IMR-90 (cell line): ENCODE measurements around the gene TMEM26. TPM values are rescaled to one million over a fixed set of nuclear protein-coding genes. Genes with fewer than 3 reads are reported as not detected.

Source experiments
- ATAC-seq: fragments of 200-7000 bp; cut with Tn5 transposase; 2 replicates; pipeline ENCODE4 v1.9.1; 2020; ENCODE audit warnings: low read depth, mild to moderate bottlenecking, moderate library complexity
- BruUV-seq: library from RNA; stranded (reverse); fragments of 400-500 nt; replicated peaks from 2 replicates; lab custom pipeline; 2021; lab: Mats Ljungman, UMichigan
- CTCF ChIA-PET: fragments of 300-600 bp; formaldehyde crosslinking; extraction: SDS; loops from one replicate; lab custom pipeline; 2021; ENCODE audit warnings: antibody characterized with exemption; lab: Yijun Ruan, JAX
- POLR2A ChIA-PET: fragments of 300-600 bp; sonication (Branson Sonifier 250); formaldehyde crosslinking; loops from one replicate; lab custom pipeline; 2022; ENCODE audit warnings: antibody characterized with exemption; ENCODE audit not compliant: unreplicated experiment; lab: Charles Lee
- DNase-seq: peaks from one replicate; pipeline ENCODE4 v3.0.0; 2013
- H2AFZ ChIP-seq: replicated peaks from 2 replicates; pipeline ENCODE3; 2013; ENCODE audit warnings: low read length, mild to moderate bottlenecking; ENCODE audit not compliant: poor library complexity
- H2AK5ac ChIP-seq: 2 replicates; pipeline ENCODE4 v1.6.1; 2013; ENCODE audit warnings: low read depth, low read length, inconsistent platforms
- H2AK9ac ChIP-seq: replicated peaks from 2 replicates; pipeline ENCODE3; 2013; ENCODE audit warnings: mild to moderate bottlenecking, low read depth, low read length, moderate library complexity; ENCODE audit not compliant: poor library complexity
- H2BK120ac ChIP-seq: 2 replicates; pipeline ENCODE4 v1.6.1; 2013; ENCODE audit warnings: low read depth, low read length, inconsistent platforms
- H2BK15ac ChIP-seq: 3 replicates; pipeline ENCODE4 v1.6.1; 2013; ENCODE audit warnings: low read depth, low read length, inconsistent platforms
- H2BK20ac ChIP-seq: 2 replicates; pipeline ENCODE4 v1.6.1; 2013; ENCODE audit warnings: low read depth, mild to moderate bottlenecking, inconsistent platforms, low read length, moderate library complexity
- H2BK5ac ChIP-seq: 2 replicates; pipeline ENCODE4 v1.6.1; 2013; ENCODE audit warnings: mild to moderate bottlenecking, low read depth, low read length, inconsistent platforms; ENCODE audit not compliant: poor library complexity, severe bottlenecking
- H3K14ac ChIP-seq: replicated peaks from 2 replicates; pipeline ENCODE4 v1.6.1; 2013; ENCODE audit warnings: low read depth, low read length, inconsistent platforms
- H3K18ac ChIP-seq: 2 replicates; pipeline ENCODE4 v1.6.1; 2013; ENCODE audit warnings: low read depth, low read length, control low read depth
- H3K23ac ChIP-seq: 2 replicates; pipeline ENCODE4 v1.6.1; 2013; ENCODE audit warnings: low read depth, low read length, inconsistent platforms
- H3K27ac ChIP-seq: 2 replicates; pipeline ENCODE4 v1.5.1; 2013; ENCODE audit warnings: mild to moderate bottlenecking, control low read depth, low read length; ENCODE audit not compliant: insufficient read depth
- H3K27me3 ChIP-seq: 2 replicates; pipeline ENCODE4 v1.6.1; 2013; ENCODE audit warnings: low read length; ENCODE audit not compliant: control insufficient read depth, insufficient read depth
- H3K36me3 ChIP-seq: 2 replicates; pipeline ENCODE4 v1.6.1; 2013; ENCODE audit warnings: low read length, mixed read lengths; ENCODE audit not compliant: control insufficient read depth, insufficient read depth
- H3K4ac ChIP-seq: 2 replicates; pipeline ENCODE4 v1.6.1; 2013; ENCODE audit warnings: low read depth, low read length, inconsistent platforms
- H3K4me1 ChIP-seq: 2 replicates; pipeline ENCODE4 v1.6.1; 2013; ENCODE audit warnings: low read length, mixed read lengths; ENCODE audit not compliant: control insufficient read depth, insufficient read depth
- H3K4me2 ChIP-seq: 2 replicates; pipeline ENCODE4 v1.6.1; 2013; ENCODE audit warnings: low read depth, mild to moderate bottlenecking, control low read depth, low read length, moderate library complexity
- H3K4me3 ChIP-seq: 2 replicates; pipeline ENCODE4 v1.5.1; 2013; ENCODE audit warnings: low read depth, mild to moderate bottlenecking, control low read depth, low read length, moderate library complexity; ENCODE audit not compliant: insufficient read depth
- H3K56ac ChIP-seq: 2 replicates; pipeline ENCODE4 v1.6.1; 2013; ENCODE audit warnings: low read length, inconsistent platforms; ENCODE audit not compliant: insufficient read depth; ENCODE audit errors: extremely low read depth
- H3K79me1 ChIP-seq, 2 experiments: 2 replicates each; pipeline ENCODE4 v1.6.1; 2013; ENCODE audit warnings: low read length in 2 of 2, inconsistent platforms in 1 of 2, low read depth in 1 of 2
- H3K9ac ChIP-seq: 2 replicates; pipeline ENCODE4 v1.6.1; 2013; ENCODE audit warnings: low read depth, low read length, control low read depth
- H3K9me1 ChIP-seq: 2 replicates; pipeline ENCODE4 v1.6.1; 2013; ENCODE audit warnings: low read length, inconsistent platforms; ENCODE audit not compliant: insufficient read depth
- H3K9me3 ChIP-seq: 2 replicates; pipeline ENCODE4 v1.6.1; 2013; ENCODE audit warnings: low read length; ENCODE audit not compliant: control insufficient read depth, insufficient read depth
- H4K20me1 ChIP-seq: 2 replicates; pipeline ENCODE4 v1.6.1; 2013; ENCODE audit warnings: low read length, inconsistent platforms; ENCODE audit not compliant: insufficient read depth
- H4K5ac ChIP-seq: 2 replicates; pipeline ENCODE4 v1.6.1; 2013; ENCODE audit warnings: mild to moderate bottlenecking, low read depth, low read length, control low read depth
- H4K8ac ChIP-seq, 2 experiments: 2 replicates each; pipeline ENCODE4 v1.6.1; 2013; ENCODE audit warnings: low read depth in 2 of 2, low read length in 2 of 2, control low read depth in 1 of 2, inconsistent platforms in 1 of 2
- H4K91ac ChIP-seq: 2 replicates; pipeline ENCODE4 v1.6.1; 2013; ENCODE audit warnings: low read depth, low read length, inconsistent platforms; ENCODE audit not compliant: insufficient read depth
- CHD1 ChIP-seq: IDR thresholded peaks from 2 replicates; pipeline ENCODE4 v1.6.1; 2012; ENCODE audit warnings: low read depth, low read length, improper control_type of control experiment
- FOS ChIP-seq: fragments of 150-350 bp; IDR thresholded peaks from 2 replicates; pipeline ENCODE4 v1.6.1; 2016; ENCODE audit warnings: low read depth, low read length
- MAZ ChIP-seq: IDR thresholded peaks from 2 replicates; pipeline ENCODE4 v1.6.1; 2012; ENCODE audit warnings: low read depth, mild to moderate bottlenecking, low read length, improper control_type of control experiment, moderate library complexity, borderline replicate concordance
- MXI1 ChIP-seq: IDR thresholded peaks from 2 replicates; pipeline ENCODE4 v1.6.1; 2012; ENCODE audit warnings: low read depth, mild to moderate bottlenecking, low read length, moderate library complexity, borderline replicate concordance
- POLR2A ChIP-seq: IDR thresholded peaks from 2 replicates; pipeline ENCODE4 v1.6.1; 2012; ENCODE audit warnings: mild to moderate bottlenecking, low read depth, low read length
- RAD21 ChIP-seq: IDR thresholded peaks from 2 replicates; pipeline ENCODE4 v1.6.1; 2012; ENCODE audit warnings: low read length, improper control_type of control experiment
- RCOR1 ChIP-seq: IDR thresholded peaks from 2 replicates; pipeline ENCODE4 v1.6.1; 2012; ENCODE audit warnings: mild to moderate bottlenecking, low read length, improper control_type of control experiment; ENCODE audit not compliant: insufficient replicate concordance
- WGBS, 2 experiments: methylation state at CpG; one replicate each; pipeline versions ENCODE4 v1.1.5 to v1.1.7; 2013; ENCODE audit warnings: missing lambda C conversion rate in 2 of 2; ENCODE audit not compliant: insufficient read length in 1 of 2; ENCODE audit errors: extremely low coverage in 2 of 2; 5-methylcytosine and 5-hydroxymethylcytosine counted together
- dilution Hi-C: fragments of 300-500 bp; cut with HindIII; formaldehyde crosslinking; loops from one replicate; pipeline ENCODE4 v1.14.3; 2018; ENCODE audit warnings: low sequenced_read_pairs; ENCODE audit not compliant: unreplicated experiment
- in situ Hi-C: fragments of 300-500 bp; cut with MboI; formaldehyde crosslinking; loops from 3 replicates; pipeline ENCODE4 v1.14.3; 2019; ENCODE audit warnings: low sequenced_read_pairs, inconsistent platforms, mixed read lengths
- intact Hi-C: fragments of 100-400 bp; cut with micrococcal nuclease; formaldehyde crosslinking; loops from 2 replicates; pipeline ENCODE4 v1.10.0; 2022
- polyA plus RNA-seq, 3 experiments: library from polyadenylated mRNA; depleted of rRNA; stranded (reverse); fragments of >200 nt; gene quantifications; 2 replicates each; pipeline ENCODE4 v1.2.3, GENCODE V29; 2012; ENCODE audit warnings: low replicate concordance in 1 of 3
- total RNA-seq: library from RNA; depleted of rRNA; stranded (reverse); fragments of >200 nt; gene quantifications from 2 replicates; pipeline ENCODE4 v1.2.3, GENCODE V29; 2012
- TF ChIP-seq, protein P1 (sequence below): fragments of 150-350 bp; IDR thresholded peaks from 2 replicates; pipeline ENCODE4 v1.6.1; 2016; ENCODE audit warnings: low read depth, mild to moderate bottlenecking, low read length, moderate library complexity, borderline replicate concordance
- TF ChIP-seq, protein P2 (sequence below): conservative IDR thresholded peaks from 2 replicates; pipeline ENCODE4 v1.5.1; 2012; ENCODE audit warnings: mild to moderate bottlenecking, low read depth, low read length, improper control_type of control experiment

The TMEM26 gene
- total and polyA plus RNA-seq, 2 of the 4 experiments (the other 2 are of a cell fraction) = 0.22 to 0.36 TPM

- Histone ChIP-seq H3K9ac (no peak overlapping the region), H3K18ac (no peak overlapping the region), H3K36me3 (no peaks in the 10 kb centered on the region), H2AFZ (no peak overlapping the region), H3K14ac (no peak overlapping the region), H2BK15ac (no peak overlapping the region), H2BK20ac (no peak overlapping the region), H3K4me2 (no peak overlapping the region), H3K27me3 (no peaks in the 10 kb centered on the region), H4K8ac (no peak overlapping the region), H2BK5ac (no peak overlapping the region), H4K5ac (no peak overlapping the region), H3K56ac (no peak overlapping the region), H3K4me1 (no peaks in the 10 kb centered on the region), H3K27ac (no peak overlapping the region), H2AK9ac (no peak overlapping the region), H2BK120ac (no peak overlapping the region), H3K4ac (no peak overlapping the region), H4K20me1 (no peaks in the 10 kb centered on the region), H3K9me3 (no peaks in the 10 kb centered on the region), H3K23ac (no peak overlapping the region), H2AK5ac (no peak overlapping the region), H4K91ac (no peak overlapping the region), H3K9me1 (no peaks in the 10 kb centered on the region), H3K4me3 (no peak overlapping the region), H3K79me1 (no peaks in the 10 kb centered on the region)
- intact Hi-C loops = no loop called here
- dilution Hi-C loops = no loop called here
- ATAC-seq (no peak), DNase-seq (no peak)
- WGBS, 2 experiments = 100% methylated on average over 4 of the region's 7 CpGs; no CpG with 5 or more reads in 1 of the 2 experiments
- TF ChIP-seq, protein P1, sequence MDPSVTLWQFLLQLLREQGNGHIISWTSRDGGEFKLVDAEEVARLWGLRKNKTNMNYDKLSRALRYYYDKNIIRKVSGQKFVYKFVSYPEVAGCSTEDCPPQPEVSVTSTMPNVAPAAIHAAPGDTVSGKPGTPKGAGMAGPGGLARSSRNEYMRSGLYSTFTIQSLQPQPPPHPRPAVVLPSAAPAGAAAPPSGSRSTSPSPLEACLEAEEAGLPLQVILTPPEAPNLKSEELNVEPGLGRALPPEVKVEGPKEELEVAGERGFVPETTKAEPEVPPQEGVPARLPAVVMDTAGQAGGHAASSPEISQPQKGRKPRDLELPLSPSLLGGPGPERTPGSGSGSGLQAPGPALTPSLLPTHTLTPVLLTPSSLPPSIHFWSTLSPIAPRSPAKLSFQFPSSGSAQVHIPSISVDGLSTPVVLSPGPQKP = no peak
- TF ChIP-seq, protein P2, sequence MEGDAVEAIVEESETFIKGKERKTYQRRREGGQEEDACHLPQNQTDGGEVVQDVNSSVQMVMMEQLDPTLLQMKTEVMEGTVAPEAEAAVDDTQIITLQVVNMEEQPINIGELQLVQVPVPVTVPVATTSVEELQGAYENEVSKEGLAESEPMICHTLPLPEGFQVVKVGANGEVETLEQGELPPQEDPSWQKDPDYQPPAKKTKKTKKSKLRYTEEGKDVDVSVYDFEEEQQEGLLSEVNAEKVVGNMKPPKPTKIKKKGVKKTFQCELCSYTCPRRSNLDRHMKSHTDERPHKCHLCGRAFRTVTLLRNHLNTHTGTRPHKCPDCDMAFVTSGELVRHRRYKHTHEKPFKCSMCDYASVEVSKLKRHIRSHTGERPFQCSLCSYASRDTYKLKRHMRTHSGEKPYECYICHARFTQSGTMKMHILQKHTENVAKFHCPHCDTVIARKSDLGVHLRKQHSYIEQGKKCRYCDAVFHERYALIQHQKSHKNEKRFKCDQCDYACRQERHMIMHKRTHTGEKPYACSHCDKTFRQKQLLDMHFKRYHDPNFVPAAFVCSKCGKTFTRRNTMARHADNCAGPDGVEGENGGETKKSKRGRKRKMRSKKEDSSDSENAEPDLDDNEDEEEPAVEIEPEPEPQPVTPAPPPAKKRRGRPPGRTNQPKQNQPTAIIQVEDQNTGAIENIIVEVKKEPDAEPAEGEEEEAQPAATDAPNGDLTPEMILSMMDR = no peak
- TF ChIP-seq MAZ (no peak), RCOR1 (no peak), MXI1 (no peak), FOS (no peak), CHD1 (no peak), RAD21 (no peak), POLR2A (no peak)
- in situ Hi-C loops = no loop called here
- ChIA-PET CTCF (no interaction called here), POLR2A (no interaction called here)
- no TSS peak for BruUV-seq
Measured at GRCh38 chr10:61409157-61409556, 44.0 kb downstream of the TMEM26 start.
